ENCODE results near the gene TXNDC2.
"Not testable (repeated sequence)": the region's sequence is repeated elsewhere in the genome, so short reads cannot be mapped to it uniquely, and the experiment has no call there.

Gene TXNDC2

GRCh38 chr18:9854801-9855676 is 30.7 kb upstream of the TXNDC2 start:
- no peaks in the 10 kb centered on the region for H3K9me3 Mint-ChIP-seq
- peaks cover 19% of the 10 kb centered on the region for H3K4me1 Mint-ChIP-seq
- ATAC-seq = no peak
- peaks cover 51% of the 10 kb centered on the region for H3K36me3 Mint-ChIP-seq
- H3K27ac Mint-ChIP-seq = peak overlapping the region; percentile 15
- H3K4me3 Mint-ChIP-seq = no peak overlapping the region
- H3K27me3 Mint-ChIP-seq = no peaks in the 10 kb centered on the region

GRCh38 chr18:9855681-9856080 is 30.1 kb upstream of the TXNDC2 start:
- peak overlapping the region; percentile 15 for H3K27ac Mint-ChIP-seq
- H3K27me3 Mint-ChIP-seq = no peaks in the 10 kb centered on the region
- no peaks in the 10 kb centered on the region for H3K9me3 Mint-ChIP-seq
- H3K4me3 Mint-ChIP-seq = no peak overlapping the region
- peaks cover 51% of the 10 kb centered on the region for H3K36me3 Mint-ChIP-seq
- H3K4me1 Mint-ChIP-seq = peaks cover 19% of the 10 kb centered on the region
- no peak for ATAC-seq

- Mint-ChIP-seq H3K9me3 (no peaks in the 10 kb centered on the region), H3K27me3 (no peaks in the 10 kb centered on the region), H3K27ac (peak overlapping the region; percentile 15), H3K4me1 (peaks cover 19% of the 10 kb centered on the region), H3K36me3 (peaks cover 52% of the 10 kb centered on the region), H3K4me3 (no peak overlapping the region)
- no peak for ATAC-seq
These were observed 29.7 kb upstream of the TXNDC2 start for GRCh38 chr18:9856092-9856491.

GRCh38 chr18:9857479-9857998 is 28.2 kb upstream of the TXNDC2 start:
- H3K9me3 Mint-ChIP-seq, ATAC-seq, H3K27me3 Mint-ChIP-seq, H3K4me3 Mint-ChIP-seq, H3K27ac Mint-ChIP-seq: not testable (repeated sequence)
- Mint-ChIP-seq H3K36me3 (peaks cover 54% of the 10 kb centered on the region), H3K4me1 (peaks cover 31% of the 10 kb centered on the region)

GRCh38 chr18:9858642-9859041 is 27.1 kb upstream of the TXNDC2 start:
- Mint-ChIP-seq H3K4me3 (no peak overlapping the region), H3K9me3 (no peaks in the 10 kb centered on the region), H3K4me1 (peaks cover 39% of the 10 kb centered on the region), H3K27ac (no peak overlapping the region), H3K36me3 (peaks cover 53% of the 10 kb centered on the region), H3K27me3 (no peaks in the 10 kb centered on the region)
- no peak for ATAC-seq

- ATAC-seq = no peak
- H3K4me1 Mint-ChIP-seq = peaks cover 37% of the 10 kb centered on the region
- H3K27me3 Mint-ChIP-seq = no peaks in the 10 kb centered on the region
- no peaks in the 10 kb centered on the region for H3K9me3 Mint-ChIP-seq
- no peak overlapping the region for H3K4me3 Mint-ChIP-seq
- H3K36me3 Mint-ChIP-seq = peaks cover 51% of the 10 kb centered on the region
- H3K27ac Mint-ChIP-seq = no peak overlapping the region
These were observed 26.5 kb upstream of the TXNDC2 start for GRCh38 chr18:9859232-9859631.

GRCh38 chr18:9860682-9861081 is 25.1 kb upstream of the TXNDC2 start:
- peaks cover 47% of the 10 kb centered on the region for H3K36me3 Mint-ChIP-seq
- no peak for ATAC-seq
- peaks cover 6% of the 10 kb centered on the region for H3K9me3 Mint-ChIP-seq

GRCh38 chr18:9861157-9861556 is 24.6 kb upstream of the TXNDC2 start:
- ATAC-seq = peak; percentile 24
- Mint-ChIP-seq H3K4me3 (no peak overlapping the region), H3K27ac (no peak overlapping the region), H3K27me3 (no peaks in the 10 kb centered on the region), H3K36me3 (peaks cover 50% of the 10 kb centered on the region), H3K9me3 (peaks cover 11% of the 10 kb centered on the region), H3K4me1 (peaks cover 22% of the 10 kb centered on the region)

More at GRCh38 chr18:9860682-9861081, 25.1 kb upstream of the TXNDC2 start:
- no peaks in the 10 kb centered on the region for H3K27me3 Mint-ChIP-seq
- H3K27ac Mint-ChIP-seq = no peak overlapping the region
- peaks cover 27% of the 10 kb centered on the region for H3K4me1 Mint-ChIP-seq
- H3K4me3 Mint-ChIP-seq = no peak overlapping the region

GRCh38 chr18:9861933-9862332 is 23.8 kb upstream of the TXNDC2 start:
- H3K27ac Mint-ChIP-seq = no peak overlapping the region
- ATAC-seq = peak; percentile 63
- H3K36me3 Mint-ChIP-seq = peaks cover 54% of the 10 kb centered on the region
- H3K4me3 Mint-ChIP-seq = no peak overlapping the region
- H3K4me1 Mint-ChIP-seq = peaks cover 20% of the 10 kb centered on the region
- H3K9me3 Mint-ChIP-seq = peaks cover 16% of the 10 kb centered on the region
- no peaks in the 10 kb centered on the region for H3K27me3 Mint-ChIP-seq

GRCh38 chr18:9862686-9863085 is 23.1 kb upstream of the TXNDC2 start:
- H3K27me3 Mint-ChIP-seq = no peaks in the 10 kb centered on the region
- H3K9me3 Mint-ChIP-seq = peaks cover 18% of the 10 kb centered on the region
- no peak overlapping the region for H3K4me3 Mint-ChIP-seq
- ATAC-seq = peak; percentile 64
- peak overlapping the region; percentile 28 for H3K27ac Mint-ChIP-seq
- H3K4me1 Mint-ChIP-seq = peaks cover 20% of the 10 kb centered on the region
- peaks cover 54% of the 10 kb centered on the region for H3K36me3 Mint-ChIP-seq

- Mint-ChIP-seq H3K36me3 (peaks cover 54% of the 10 kb centered on the region), H3K27me3 (no peaks in the 10 kb centered on the region), H3K27ac (peak overlapping the region; percentile 28), H3K4me1 (peaks cover 20% of the 10 kb centered on the region), H3K9me3 (peaks cover 18% of the 10 kb centered on the region), H3K4me3 (no peak overlapping the region)
- no peak for ATAC-seq
These were observed 22.5 kb upstream of the TXNDC2 start for GRCh38 chr18:9863282-9863681.

GRCh38 chr18:9865764-9866490 is 19.8 kb upstream of the TXNDC2 start:
- no peak overlapping the region for H3K4me3 Mint-ChIP-seq
- no peak overlapping the region for H3K27ac Mint-ChIP-seq
- H3K9me3 Mint-ChIP-seq = peaks cover 18% of the 10 kb centered on the region
- H3K4me1 Mint-ChIP-seq = peaks cover 31% of the 10 kb centered on the region
- no peak for ATAC-seq
- peaks cover 9% of the 10 kb centered on the region for H3K27me3 Mint-ChIP-seq
- H3K36me3 Mint-ChIP-seq = peaks cover 32% of the 10 kb centered on the region

GRCh38 chr18:9866627-9867026 is 19.1 kb upstream of the TXNDC2 start:
- Mint-ChIP-seq H3K27ac (no peak overlapping the region), H3K4me1 (peaks cover 27% of the 10 kb centered on the region), H3K36me3 (peaks cover 28% of the 10 kb centered on the region), H3K9me3 (peaks cover 18% of the 10 kb centered on the region), H3K4me3 (no peak overlapping the region), H3K27me3 (peaks cover 16% of the 10 kb centered on the region)
- no peak for ATAC-seq

- ATAC-seq = no peak
- Mint-ChIP-seq H3K9me3 (peaks cover 18% of the 10 kb centered on the region), H3K4me1 (peaks cover 23% of the 10 kb centered on the region), H3K27me3 (peaks cover 17% of the 10 kb centered on the region), H3K36me3 (peaks cover 25% of the 10 kb centered on the region), H3K27ac (no peak overlapping the region), H3K4me3 (no peak overlapping the region)
These were observed 18.6 kb upstream of the TXNDC2 start for GRCh38 chr18:9867071-9867594.

Measured in stimulated activated memory B cell treated with anti-CD40 and anti-IgM and Interleukin-4, amounts not matched to agents 10 μg/mL and 1 μg/mL and 100 μg/mL, for 72 hours (primary cell).